ENCODE measurements around the gene LLGL2. TPM values are rescaled to one million over a fixed set of nuclear protein-coding genes. Genes with fewer than 3 reads are reported as not detected.

The LLGL2 gene
- total and polyA plus RNA-seq, 10 donors, result 28.6 to 153 (median 80.0) TPM

DNA sequence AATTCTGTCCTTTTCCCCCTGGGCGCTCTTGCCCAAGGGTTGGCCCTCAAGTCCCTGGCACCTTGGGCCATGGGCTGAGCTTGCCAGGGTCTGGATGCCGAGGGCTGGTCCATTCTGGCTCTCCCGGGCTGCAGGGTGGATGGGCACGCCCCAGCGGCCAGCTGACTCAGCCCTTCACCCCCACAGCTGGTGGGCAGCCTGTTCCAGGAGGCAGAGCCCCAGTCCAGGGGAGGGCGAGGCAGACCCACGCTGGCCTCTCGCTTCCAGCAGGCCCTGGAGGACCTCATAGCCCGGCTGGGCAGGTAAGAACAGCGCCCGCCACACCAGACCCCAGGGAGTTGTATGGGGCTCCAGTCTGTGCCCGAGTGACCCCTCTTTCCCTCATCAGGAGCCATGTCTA lies 77.1 kb downstream of the LLGL2 start:
- intact Hi-C loops (cut with DNase I; ENCODE audit: low total_unique reads), result no loop called here

DNA sequence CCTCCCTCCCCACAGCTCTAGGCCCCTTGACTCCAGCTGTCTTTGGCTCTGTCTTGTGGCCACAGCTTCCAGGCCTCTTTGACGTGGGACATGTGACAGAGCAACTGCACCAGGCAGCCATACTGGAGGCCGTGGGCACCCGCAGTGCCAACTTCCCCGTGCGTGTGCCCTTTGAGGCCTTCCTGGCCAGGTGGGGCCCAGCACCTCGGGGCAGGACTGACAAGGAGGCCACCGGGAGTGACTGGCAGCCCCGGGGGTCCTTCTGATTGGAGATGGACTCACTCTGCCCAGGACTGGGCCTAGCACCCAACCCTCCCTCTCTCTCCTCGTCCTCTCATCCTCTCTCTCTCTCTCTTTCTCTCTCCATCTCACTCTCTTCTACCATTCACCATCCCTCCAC lies 77.6 kb downstream of the LLGL2 start:
- Histone ChIP-seq H3K27ac (peak overlapping the region in 1 of 8 donors; percentile 21), H3K4me1 (peaks cover 0 to 10% (median 3%) of the 10 kb centered on the region in 6 donors), H3K4me3 (no peak overlapping the region), H3K36me3 (peaks cover 0 to 34% (median 0%) of the 10 kb centered on the region in 6 donors), H3K9me3 (no peaks in the 10 kb centered on the region), H3K27me3 (replicated peaks in 1 of 7) (no peaks in the 10 kb centered on the region)
- 72 to 90% (median 80%) methylated on average over 9 of the region's 9 CpGs for WGBS, 5 donors
- no peak for DNase-seq
- intact Hi-C loops (cut with DNase I; ENCODE audit: low total_unique reads), result no loop called here
- TF ChIP-seq POLR2A (IDR thresholded peaks at IDR 0.05), result no peak
- peak in 1 of 3 donors; percentile 21 for TF ChIP-seq POLR2AphosphoS5 (IDR thresholded peaks at IDR 0.05)
- TF ChIP-seq, protein P1, sequence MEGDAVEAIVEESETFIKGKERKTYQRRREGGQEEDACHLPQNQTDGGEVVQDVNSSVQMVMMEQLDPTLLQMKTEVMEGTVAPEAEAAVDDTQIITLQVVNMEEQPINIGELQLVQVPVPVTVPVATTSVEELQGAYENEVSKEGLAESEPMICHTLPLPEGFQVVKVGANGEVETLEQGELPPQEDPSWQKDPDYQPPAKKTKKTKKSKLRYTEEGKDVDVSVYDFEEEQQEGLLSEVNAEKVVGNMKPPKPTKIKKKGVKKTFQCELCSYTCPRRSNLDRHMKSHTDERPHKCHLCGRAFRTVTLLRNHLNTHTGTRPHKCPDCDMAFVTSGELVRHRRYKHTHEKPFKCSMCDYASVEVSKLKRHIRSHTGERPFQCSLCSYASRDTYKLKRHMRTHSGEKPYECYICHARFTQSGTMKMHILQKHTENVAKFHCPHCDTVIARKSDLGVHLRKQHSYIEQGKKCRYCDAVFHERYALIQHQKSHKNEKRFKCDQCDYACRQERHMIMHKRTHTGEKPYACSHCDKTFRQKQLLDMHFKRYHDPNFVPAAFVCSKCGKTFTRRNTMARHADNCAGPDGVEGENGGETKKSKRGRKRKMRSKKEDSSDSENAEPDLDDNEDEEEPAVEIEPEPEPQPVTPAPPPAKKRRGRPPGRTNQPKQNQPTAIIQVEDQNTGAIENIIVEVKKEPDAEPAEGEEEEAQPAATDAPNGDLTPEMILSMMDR (IDR thresholded peaks at IDR 0.05 in 8 of 11, conservative IDR thresholded peaks at IDR 0.05 in 3 of 11), result no peak

More for the DNA sequence above, 77.1 kb downstream of the LLGL2 start:
- Histone ChIP-seq H3K27me3 (replicated peaks in 1 of 7) (no peaks in the 10 kb centered on the region), H3K36me3 (peaks cover 0 to 32% (median 0%) of the 10 kb centered on the region in 6 donors), H3K4me1 (peaks cover 0 to 10% (median 3%) of the 10 kb centered on the region in 6 donors), H3K9me3 (no peaks in the 10 kb centered on the region), H3K27ac (no peak overlapping the region), H3K4me3 (no peak overlapping the region)
- WGBS, 5 donors, result 85 to 94% (median 90%) methylated on average over 4 to 12 of the region's 12 CpGs
- TF ChIP-seq, protein P1 (IDR thresholded peaks at IDR 0.05 in 8 of 11, conservative IDR thresholded peaks at IDR 0.05 in 3 of 11), result no peak
- TF ChIP-seq POLR2AphosphoS5 (IDR thresholded peaks at IDR 0.05), result no peak
- no peak for TF ChIP-seq POLR2A (IDR thresholded peaks at IDR 0.05)
- no peak for DNase-seq

DNA sequence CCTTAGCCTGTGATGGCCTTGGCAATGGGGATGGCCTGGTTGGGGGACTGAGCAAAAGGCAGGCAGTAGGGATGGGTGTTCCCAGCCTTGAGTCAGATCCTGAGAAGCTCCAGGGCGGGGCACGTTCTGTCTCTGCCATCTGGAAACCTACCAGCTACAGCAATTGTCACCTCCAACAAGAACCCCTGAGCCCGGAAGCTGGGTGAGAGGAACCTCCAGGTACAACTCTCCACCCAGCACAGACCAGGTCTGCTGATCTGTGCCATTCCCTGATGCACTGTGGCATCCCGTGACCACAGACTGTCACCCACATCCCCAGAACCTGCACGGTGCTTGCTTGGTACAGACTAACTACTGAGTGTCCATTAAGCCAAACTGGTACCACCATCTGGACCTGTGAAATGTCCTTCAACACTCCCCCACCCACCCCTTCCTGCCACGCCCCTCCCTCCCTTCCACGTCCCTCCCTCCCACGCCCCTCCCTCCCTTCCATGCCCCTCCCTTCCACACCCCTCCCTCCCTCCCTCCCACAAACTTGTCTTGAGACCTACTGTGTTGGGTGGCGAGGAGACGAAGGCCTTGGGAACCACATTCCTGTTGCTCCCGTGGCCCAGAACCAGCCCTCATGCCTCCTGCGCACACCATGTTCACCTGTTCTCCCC lies 78.7 kb downstream of the LLGL2 start:
- Histone ChIP-seq H3K4me3 (no peak overlapping the region), H3K4me1 (peaks cover 0 to 10% (median 3%) of the 10 kb centered on the region in 6 donors), H3K27ac (peak overlapping the region in 2 of 8 donors; percentile 9 to 21), H3K9me3 (no peaks in the 10 kb centered on the region), H3K27me3 (replicated peaks in 1 of 7) (no peaks in the 10 kb centered on the region), H3K36me3 (peaks cover 0 to 34% (median 0%) of the 10 kb centered on the region in 6 donors)
- DNase-seq, result no peak
- intact Hi-C loops (cut with DNase I; ENCODE audit: low total_unique reads), result no loop called here
- TF ChIP-seq POLR2A (IDR thresholded peaks at IDR 0.05) (no peak), POLR2AphosphoS5 (IDR thresholded peaks at IDR 0.05) (no peak)
- TF ChIP-seq, protein P1 (IDR thresholded peaks at IDR 0.05 in 8 of 11, conservative IDR thresholded peaks at IDR 0.05 in 3 of 11), result no peak
- WGBS, 5 donors, result 63 to 81% (median 77%) methylated on average over 9 to 12 of the region's 12 CpGs

DNA sequence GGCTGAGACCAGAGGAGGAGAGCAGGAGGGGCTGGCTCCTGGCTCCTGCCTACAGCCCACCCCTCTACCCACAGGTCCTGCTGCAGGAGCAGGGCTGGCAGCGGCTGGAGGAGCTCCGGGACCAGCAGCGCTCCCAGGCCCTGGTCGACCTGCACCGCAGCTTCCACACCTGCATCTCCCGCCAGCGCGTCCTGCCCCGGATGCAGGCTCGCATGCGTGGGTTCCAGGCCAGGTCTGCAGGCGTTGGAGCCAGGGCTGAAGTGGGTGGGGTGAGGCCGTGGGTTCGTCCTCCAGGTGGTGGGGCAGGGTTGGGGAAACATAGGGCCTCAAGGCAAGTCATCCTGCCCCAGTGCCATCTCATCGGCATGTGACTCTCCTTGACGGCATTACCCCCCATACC lies 80.3 kb downstream of the LLGL2 start:
- H3K9me3 ChIP-seq, result no peaks in the 10 kb centered on the region
- intact Hi-C loops (cut with DNase I; ENCODE audit: low total_unique reads), result no loop called here
- no peaks in the 10 kb centered on the region for H3K27me3 ChIP-seq (replicated peaks in 1 of 7)
- H3K4me3 ChIP-seq, result no peak overlapping the region
- H3K36me3 ChIP-seq, result peaks cover 0 to 44% (median 2%) of the 10 kb centered on the region in 6 donors
- peak; percentile 55 for DNase-seq
- H3K4me1 ChIP-seq, result peaks cover 0 to 10% (median 3%) of the 10 kb centered on the region in 6 donors
- TF ChIP-seq POLR2A (IDR thresholded peaks at IDR 0.05), result no peak
- peak; percentile 11 to 62 (median 40) for TF ChIP-seq POLR2AphosphoS5 (IDR thresholded peaks at IDR 0.05)
- WGBS, 5 donors, result 82 to 90% (median 86%) methylated on average over 14 to 16 of the region's 16 CpGs
- no peak overlapping the region for H3K27ac ChIP-seq
